SU-DHL-6 (cell line): ENCODE data around the gene CT47C1.

ENCODE experiments used
- CTCF ChIP-seq: fragments of 200-600 bp; sonication (generic); IDR thresholded peaks from one replicate; pipeline ENCODE4 v1.5.1; 2017; ENCODE audit warnings: antibody characterized with exemption, mild to moderate bottlenecking, low read length, moderate library complexity; ENCODE audit not compliant: insufficient read depth, poor library complexity, severe bottlenecking
- EZH2phosphoT487 ChIP-seq: fragments of 200-600 bp; sonication (generic), shearing (Covaris generic); conservative IDR thresholded peaks from 2 replicates; pipeline ENCODE4 v1.6.1; 2018; ENCODE audit warnings: mild to moderate bottlenecking, antibody characterized with exemption, low read length, moderate library complexity, mixed read lengths

DNA sequence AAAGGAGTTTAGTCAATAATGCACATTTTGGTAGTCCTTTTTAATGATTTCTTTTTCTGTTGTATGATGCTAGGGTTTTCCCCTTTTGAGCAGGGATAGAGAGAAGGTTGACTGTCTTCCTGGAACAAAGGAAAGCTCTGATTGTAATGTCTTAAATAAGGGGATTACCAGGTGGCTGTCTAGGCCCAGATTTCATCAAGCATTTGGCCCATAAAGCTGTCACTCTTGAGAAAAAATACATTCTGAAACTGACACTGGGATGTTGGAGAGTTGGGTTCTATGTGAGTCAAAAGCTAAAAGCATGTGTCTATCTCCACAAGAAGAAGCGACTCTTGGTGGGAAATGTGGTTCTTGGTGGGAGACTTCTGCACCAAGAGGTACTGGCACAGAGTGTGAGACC lies 28.4 kb downstream of the CT47C1 start:
- TF ChIP-seq CTCF (no peak), EZH2phosphoT487 (no peak)
